Stromal cell of bone marrow (primary cell): ENCODE results near the gene FOXD3.

Experiments
- DNase-seq: peaks from one replicate; pipeline ENCODE4 v3.0.0-alpha.2; 2012; ENCODE audit warnings: low read depth

Gene FOXD3

DNA sequence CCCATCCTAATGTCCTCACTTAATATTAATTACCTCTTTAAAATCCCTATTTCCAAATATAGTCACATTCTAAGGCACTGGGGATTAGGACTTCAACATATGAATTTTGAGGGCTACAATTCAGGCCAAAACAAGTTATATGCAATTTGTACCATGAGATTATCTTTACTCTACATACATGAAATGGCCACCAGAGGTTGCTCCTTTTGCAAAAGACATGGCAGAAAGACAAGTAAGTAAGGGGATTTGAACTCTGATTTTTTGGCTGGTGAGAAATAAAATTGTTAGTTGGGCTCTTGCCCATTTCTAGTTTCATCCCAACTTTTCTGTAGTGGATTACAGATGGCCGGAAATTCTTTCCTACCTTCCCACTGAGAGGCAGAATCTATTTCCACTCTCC is 40.2 kb downstream of the FOXD3 start:
- DNase-seq: no peak

DNA sequence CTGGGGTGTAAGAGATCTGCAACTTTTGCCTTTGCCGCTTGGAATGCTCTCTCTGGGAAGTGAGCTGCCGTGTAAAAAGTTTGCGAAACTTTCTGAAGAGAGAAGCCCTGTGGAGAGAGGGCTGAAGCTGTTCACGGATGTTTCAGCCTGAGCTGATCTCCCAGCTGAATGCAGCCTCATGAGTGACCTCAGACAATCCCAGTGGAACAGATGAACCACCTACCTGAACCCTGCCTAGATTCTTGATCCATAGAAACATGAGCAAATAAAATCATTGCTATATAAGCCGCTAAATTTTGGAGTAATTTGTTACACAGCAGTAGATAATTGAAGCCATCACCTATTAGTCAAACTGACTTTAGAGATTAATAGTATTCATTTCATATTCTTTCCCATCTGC is 40.6 kb downstream of the FOXD3 start:
- DNase-seq: no peak

DNA sequence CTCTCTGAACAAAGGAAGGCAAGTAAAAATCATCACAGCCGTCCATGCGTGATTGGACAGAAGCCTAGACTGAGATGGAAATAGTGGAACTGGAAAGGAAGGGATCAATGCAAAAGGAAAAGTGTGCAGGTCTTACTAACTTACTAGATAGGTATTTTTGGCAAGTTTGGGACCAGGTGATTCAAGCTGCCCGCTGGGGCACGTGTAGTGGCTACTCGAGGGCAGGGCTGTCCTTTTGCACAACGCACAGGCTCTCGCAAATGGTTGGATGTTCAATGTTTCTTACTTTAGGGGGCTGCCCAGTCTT is 44.5 kb downstream of the FOXD3 start:
- DNase-seq: no peak

DNA sequence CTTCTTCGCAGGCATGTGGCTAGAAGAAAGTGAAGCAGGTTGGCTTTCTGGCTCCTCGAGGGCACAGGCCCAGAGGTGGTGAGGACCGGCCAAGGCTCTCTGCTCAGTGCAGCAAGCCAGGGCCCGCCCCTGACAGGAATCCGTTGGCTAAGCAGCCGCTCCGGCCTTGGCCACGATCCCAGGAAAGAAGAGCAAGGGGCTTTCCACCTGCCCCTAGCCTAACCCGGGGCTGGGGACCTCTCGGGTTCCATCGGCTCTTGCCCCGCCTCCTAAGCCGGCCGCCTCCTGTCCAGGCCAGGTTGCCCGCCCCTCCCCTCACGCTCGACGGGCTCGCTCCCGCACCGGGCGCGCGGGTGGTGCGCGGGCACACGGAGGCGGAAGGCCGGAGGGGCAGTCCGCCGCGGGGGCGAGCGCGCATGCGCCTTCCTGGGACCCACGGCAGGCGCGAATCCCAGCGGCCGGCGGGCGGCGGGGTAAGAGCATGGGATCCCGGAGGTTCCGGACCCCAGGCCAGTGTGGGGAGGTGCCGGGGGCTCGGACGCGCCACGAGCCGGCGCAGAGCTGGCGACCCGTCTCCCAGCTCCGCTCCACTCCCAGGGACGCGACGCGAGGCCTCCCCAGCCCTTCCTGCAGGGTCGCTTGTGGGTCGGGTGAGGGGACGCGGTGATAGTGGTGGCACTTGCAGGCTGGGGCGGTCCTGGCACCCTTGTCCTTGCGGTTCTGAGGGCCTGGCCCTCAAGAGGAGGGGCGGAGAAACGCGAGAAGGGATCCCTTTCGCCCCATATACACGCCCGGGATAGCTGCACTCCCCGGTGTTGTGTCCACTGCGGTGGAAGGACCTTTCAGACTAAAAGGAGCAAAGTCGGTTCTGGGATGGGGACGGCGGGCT is 45.1 kb downstream of the FOXD3 start, which contains the start of gene ALG6:
Gene ALG6 (plus strand): TSS at position 413 of the 889 bp plus-strand sequence. CDS start 3,351 bp downstream, outside the sequence.
- peak; percentile 82 for DNase-seq

DNA sequence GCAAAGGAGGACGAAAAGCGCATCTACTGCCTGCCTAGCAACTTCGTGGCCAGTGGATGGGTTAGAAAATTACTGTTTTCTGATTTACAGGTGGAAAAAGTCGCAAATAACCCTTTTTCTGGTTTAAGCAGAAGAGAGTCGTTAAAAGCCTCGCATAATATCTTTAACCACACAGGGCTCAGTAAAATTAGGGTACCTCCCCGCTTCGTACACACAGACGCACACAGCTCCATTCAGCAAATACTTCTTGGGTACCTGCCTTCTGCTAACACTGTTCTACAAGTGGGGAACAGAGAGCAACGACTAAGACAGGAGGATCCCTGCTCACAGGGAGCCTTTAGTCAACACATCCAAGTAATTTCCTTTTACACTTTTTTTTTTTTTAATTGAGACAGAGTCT is 45.8 kb downstream of the FOXD3 start:
- DNase-seq: no peak
